ENCODE data around the gene NTNG2.
A peak's percentile ranks its signal among the peaks of the same experiment; 100 is the strongest.
"Not testable (repeated sequence)": the region's sequence is repeated elsewhere in the genome, so short reads cannot be mapped to it uniquely, and the experiment has no call there.

NTNG2 gene

GRCh38 chr9:132161743-132162184 is at the start of gene NTNG2:
NTNG2 (plus strand) TSS chr9:132162058; CDS start chr9:132166832, 4,774 bp downstream.
- DNase-seq (ENCODE audit: low read depth in 2 of 2): no peak

- peak in 1 of 2 donors; percentile 33 for DNase-seq (ENCODE audit: low read depth in 2 of 2)
These were observed 47.7 kb upstream of the NTNG2 start for GRCh38 chr9:132114102-132114707.

GRCh38 chr9:132116583-132116982 is 45.3 kb upstream of the NTNG2 start:
- DNase-seq (ENCODE audit: low read depth in 2 of 2): no peak

GRCh38 chr9:132117694-132118093 is 44.2 kb upstream of the NTNG2 start:
- DNase-seq (ENCODE audit: low read depth in 2 of 2): no peak

- no peak for DNase-seq (ENCODE audit: low read depth in 2 of 2)
These were observed 40.8 kb upstream of the NTNG2 start for GRCh38 chr9:132121021-132121420.

GRCh38 chr9:132124800-132125199 is 37.1 kb upstream of the NTNG2 start:
- DNase-seq (ENCODE audit: low read depth in 2 of 2): no peak

GRCh38 chr9:132125361-132125760 is 36.5 kb upstream of the NTNG2 start:
- no peak for DNase-seq (ENCODE audit: low read depth in 2 of 2)

GRCh38 chr9:132125944-132126679 is 35.7 kb upstream of the NTNG2 start:
- no peak for DNase-seq (ENCODE audit: low read depth in 2 of 2)

GRCh38 chr9:132126680-132127236 is 35.1 kb upstream of the NTNG2 start:
- DNase-seq (ENCODE audit: low read depth in 2 of 2): no peak

- no peak for DNase-seq (ENCODE audit: low read depth in 2 of 2)
These were observed 33.8 kb upstream of the NTNG2 start for GRCh38 chr9:132127888-132128534.

- no peak for DNase-seq (ENCODE audit: low read depth in 2 of 2)
These were observed 32.3 kb upstream of the NTNG2 start for GRCh38 chr9:132129535-132129934.

- DNase-seq (ENCODE audit: low read depth in 2 of 2): not testable (repeated sequence)
These were observed 27.8 kb upstream of the NTNG2 start for GRCh38 chr9:132134085-132134484.

GRCh38 chr9:132135456-132135855 is 26.4 kb upstream of the NTNG2 start:
- DNase-seq (ENCODE audit: low read depth in 2 of 2): no peak

- no peak for DNase-seq (ENCODE audit: low read depth in 2 of 2)
These were observed 25.6 kb upstream of the NTNG2 start for GRCh38 chr9:132136151-132136780.

- no peak for DNase-seq (ENCODE audit: low read depth in 2 of 2)
These were observed 20.4 kb upstream of the NTNG2 start for GRCh38 chr9:132141344-132141947.

- no peak for DNase-seq (ENCODE audit: low read depth in 2 of 2)
These were observed 19.8 kb upstream of the NTNG2 start for GRCh38 chr9:132141948-132142594.

GRCh38 chr9:132142924-132143323 is 18.9 kb upstream of the NTNG2 start:
- DNase-seq (ENCODE audit: low read depth in 2 of 2): no peak

- DNase-seq (ENCODE audit: low read depth in 2 of 2): no peak
These were observed 18.5 kb upstream of the NTNG2 start for GRCh38 chr9:132143359-132143758.

- no peak for DNase-seq (ENCODE audit: low read depth in 2 of 2)
These were observed 17.0 kb upstream of the NTNG2 start for GRCh38 chr9:132144708-132145365.

GRCh38 chr9:132146039-132146438 is 15.8 kb upstream of the NTNG2 start:
- no peak for DNase-seq (ENCODE audit: low read depth in 2 of 2)

- no peak for DNase-seq (ENCODE audit: low read depth in 2 of 2)
These were observed 15.3 kb upstream of the NTNG2 start for GRCh38 chr9:132146575-132146974.

Measured in activated CD4-positive, alpha-beta T cell treated with anti-CD3 and anti-CD28 coated beads for 24 hours (primary cell).